Left lung (tissue), 10 donors: ENCODE results near the gene SDHAF2. TPM values are rescaled to one million over a fixed set of nuclear protein-coding genes. Genes with fewer than 3 reads are reported as not detected.

Source experiments
- ATAC-seq: fragments of 200-7000 bp; cut with Tn5 transposase; one replicate; pipeline ENCODE4 v1.9.1; 2020; ENCODE audit warnings: moderate library complexity
- DNase-seq, 4 donors: peaks; one replicate each; pipeline ENCODE4 v3.0.0-alpha.2; 2013 to 2020
- H3K27ac ChIP-seq, 2 donors: fragments of 200-600 bp; sonication (generic) in 1 of 2; one replicate each; pipeline versions ENCODE4 v1.5.0 to v1.8.0; 2020 to 2021
- H3K27me3 ChIP-seq, 2 donors: fragments of 200-600 bp; sonication (generic) in 1 of 2; one replicate each; pipeline versions ENCODE4 v1.5.0 to v1.8.0; 2020 to 2021
- H3K36me3 ChIP-seq, 2 donors: fragments of 200-600 bp; sonication (generic) in 1 of 2; one replicate each; pipeline versions ENCODE4 v1.5.0 to v1.8.0; 2020 to 2021
- H3K4me1 ChIP-seq, 2 donors: fragments of 200-600 bp; one replicate each; pipeline ENCODE4 v1.8.0; 2021
- H3K4me3 ChIP-seq, 2 donors: fragments of 200-600 bp; sonication (generic) in 1 of 2; one replicate each; pipeline versions ENCODE4 v1.5.0 to v1.8.0; 2020 to 2021; ENCODE audit warnings: mild to moderate bottlenecking in 1 of 2
- H3K9me3 ChIP-seq, 2 donors: fragments of 200-600 bp; sonication (generic) in 1 of 2; one replicate each; pipeline versions ENCODE4 v1.5.0 to v1.8.0; 2020 to 2021
- CTCF ChIP-seq, 2 donors: fragments of 200-600 bp; sonication (generic) in 1 of 2; IDR thresholded peaks; one replicate each; pipeline versions ENCODE4 v1.5.0 to v1.8.0; 2021; ENCODE audit warnings: antibody characterized with exemption in 2 of 2
- intact Hi-C, 2 donors: fragments of 100-400 bp; cut with DNase I; formaldehyde crosslinking; loops; one replicate each; pipeline versions ENCODE4 v1.11.2 to v1.14.2; 2022
- polyA plus RNA-seq, 6 donors: library from polyadenylated mRNA; unstranded; fragments of 120-200 nt; gene quantifications; one replicate each; pipeline ENCODE4 v1.2.1, GENCODE V29; 2013; ENCODE audit not compliant: insufficient read length in 6 of 6
- total RNA-seq, 2 donors: library from RNA; stranded (reverse); fragmentation: NEBNext Ultra II Directional; extraction: Animal tissue kit (Norgen Biotek cat#: 25700); gene quantifications; one replicate each; pipeline ENCODE4 v1.2.1, GENCODE V29; 2021
- donor health status: DM: no; HTN: yes; CAD: no.
- donor health status: DM: no; HTN: no; CAD: no.

SDHAF2 gene
- total and polyA plus RNA-seq, 8 donors, result 32.1 to 48.9 (median 41.3) TPM

GRCh38 chr11:61384271-61385242, 45.4 kb upstream of the SDHAF2 start:
- DNase-seq (no peak), ATAC-seq (peak; percentile 23)
- H3K4me3 ChIP-seq, result no peak overlapping the region
- intact Hi-C loops, result loop anchor here in 1 of 2 donors (2.0 kb wide), 1 partner anchor 48 kb away; no protein-coding TSS in a partner anchor
- no peak overlapping the region for H3K27ac ChIP-seq
- H3K4me1 ChIP-seq, result peaks cover 0 to 9% of the 10 kb centered on the region in 2 donors
- TF ChIP-seq CTCF (IDR thresholded peaks at IDR 0.05), result no peak
- no peaks in the 10 kb centered on the region for H3K9me3 ChIP-seq
- H3K36me3 ChIP-seq, result no peaks in the 10 kb centered on the region
- H3K27me3 ChIP-seq, result no peaks in the 10 kb centered on the region

- TF ChIP-seq CTCF (IDR thresholded peaks at IDR 0.05), result no peak
- DNase-seq (no peak), ATAC-seq (no peak)
- no peaks in the 10 kb centered on the region for H3K27me3 ChIP-seq
- peaks cover 0 to 11% of the 10 kb centered on the region in 2 donors for H3K36me3 ChIP-seq
- H3K9me3 ChIP-seq, result no peaks in the 10 kb centered on the region
- intact Hi-C loops, result no loop called here
- H3K4me1 ChIP-seq, result peaks cover 0 to 25% of the 10 kb centered on the region in 2 donors
- H3K27ac ChIP-seq, result no peak overlapping the region
- no peak overlapping the region for H3K4me3 ChIP-seq
Measured at GRCh38 chr11:61390161-61390560, 39.8 kb upstream of the SDHAF2 start.

- Histone ChIP-seq H3K27ac (peak overlapping the region; percentile 61 to 88), H3K9me3 (no peaks in the 10 kb centered on the region), H3K27me3 (no peaks in the 10 kb centered on the region), H3K36me3 (peaks cover 0 to 37% of the 10 kb centered on the region in 2 donors), H3K4me3 (peak overlapping the region; percentile 79 to 81), H3K4me1 (peaks cover 0 to 21% of the 10 kb centered on the region in 2 donors)
- peak; percentile 46 for ATAC-seq
- intact Hi-C loops, result no loop called here
- no peak for DNase-seq
- no peak for TF ChIP-seq CTCF (IDR thresholded peaks at IDR 0.05)
Measured at GRCh38 chr11:61392981-61393595, 36.8 kb upstream of the SDHAF2 start.

GRCh38 chr11:61401173-61401572, 28.8 kb upstream of the SDHAF2 start:
- Histone ChIP-seq H3K27ac (no peak overlapping the region), H3K36me3 (peaks cover 0 to 88% of the 10 kb centered on the region in 2 donors)

More at GRCh38 chr11:61401173-61401572, 28.8 kb upstream of the SDHAF2 start:
- no peak for TF ChIP-seq CTCF (IDR thresholded peaks at IDR 0.05)
- Histone ChIP-seq H3K27me3 (no peaks in the 10 kb centered on the region), H3K4me1 (no peaks in the 10 kb centered on the region), H3K9me3 (no peaks in the 10 kb centered on the region), H3K4me3 (no peak overlapping the region)
- intact Hi-C loops, result no loop called here
- ATAC-seq (no peak), DNase-seq (no peak)
